DND-41 (cell line): ENCODE measurements around the gene TRRAP.

Experiments
- CTCF ChIP-seq: IDR thresholded peaks from 2 replicates; pipeline ENCODE4 v1.5.1; 2012; ENCODE audit warnings: borderline replicate concordance, low read length, moderate library complexity, mild to moderate bottlenecking; ENCODE audit not compliant: poor library complexity, severe bottlenecking; ENCODE audit errors: extremely low read depth
- EZH2 ChIP-seq: IDR thresholded peaks from 3 replicates; pipeline ENCODE4 v1.6.1; 2012; ENCODE audit warnings: borderline replicate concordance, low read depth, mild to moderate bottlenecking, moderate library complexity, low read length, inconsistent platforms; ENCODE audit not compliant: severe bottlenecking

- no peak for TF ChIP-seq CTCF
- no peak for TF ChIP-seq EZH2
These were observed 98.3 kb downstream of the TRRAP start for GRCh38 chr7:98976396-98977185.
